ENCODE results near the gene DENND4A.
"Not testable (repeated sequence)": the region's sequence is repeated elsewhere in the genome, so short reads cannot be mapped to it uniquely, and the experiment has no call there.

The DENND4A gene

GRCh38 chr15:65757256-65757655, 34.8 kb downstream of the DENND4A start:
- no peak for DNase-seq (ENCODE audit: low spot score)

DNA sequence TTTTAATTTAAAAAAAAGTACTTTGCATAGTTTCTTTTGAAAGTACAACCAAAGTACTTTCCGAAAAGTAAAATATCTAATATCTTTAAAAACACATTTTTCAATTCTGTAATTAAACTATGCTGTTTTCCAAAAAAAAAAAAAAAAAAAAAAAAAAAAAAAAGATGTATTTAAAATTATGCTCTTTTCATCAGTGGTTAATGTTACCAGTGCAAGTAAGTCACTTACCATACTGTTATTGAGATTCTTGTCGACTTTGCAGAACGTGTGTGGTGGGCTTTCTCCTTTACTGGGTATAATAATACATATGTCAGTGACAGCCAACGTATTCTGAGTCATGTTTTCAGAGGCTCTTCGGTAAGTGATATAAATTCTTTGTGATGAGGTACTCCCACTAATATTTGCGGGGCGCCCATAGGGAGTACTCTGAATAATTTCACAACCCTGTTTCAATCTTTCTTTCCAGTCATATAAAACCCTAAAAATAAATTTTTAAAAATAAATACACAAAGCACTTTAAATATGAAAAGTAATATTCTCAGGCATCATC, 39.9 kb downstream of the DENND4A start:
- no peak for DNase-seq (ENCODE audit: low spot score)

- DNase-seq (ENCODE audit: low spot score), result no peak
Measured at GRCh38 chr15:65751431-65751830, 40.7 kb downstream of the DENND4A start.

DNA sequence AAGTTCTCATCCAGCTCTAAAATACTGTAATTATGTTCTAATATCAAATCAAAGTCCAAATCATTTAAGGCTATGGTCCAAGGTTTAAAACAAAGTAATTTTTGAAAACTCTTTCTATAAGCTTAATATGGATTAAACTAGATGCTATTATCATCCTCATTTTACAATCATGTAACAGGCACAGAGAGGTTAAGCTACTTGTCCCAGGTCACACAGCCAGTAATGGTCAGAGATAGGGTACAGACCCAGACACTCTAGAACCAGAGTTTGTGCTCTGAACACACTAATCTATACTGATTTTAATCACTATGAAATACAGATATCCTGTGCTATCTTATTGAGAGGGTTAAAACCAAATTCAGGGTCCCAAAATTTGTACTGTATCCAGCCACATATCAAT, 44.8 kb downstream of the DENND4A start:
- no peak for DNase-seq (ENCODE audit: low spot score)

DNA sequence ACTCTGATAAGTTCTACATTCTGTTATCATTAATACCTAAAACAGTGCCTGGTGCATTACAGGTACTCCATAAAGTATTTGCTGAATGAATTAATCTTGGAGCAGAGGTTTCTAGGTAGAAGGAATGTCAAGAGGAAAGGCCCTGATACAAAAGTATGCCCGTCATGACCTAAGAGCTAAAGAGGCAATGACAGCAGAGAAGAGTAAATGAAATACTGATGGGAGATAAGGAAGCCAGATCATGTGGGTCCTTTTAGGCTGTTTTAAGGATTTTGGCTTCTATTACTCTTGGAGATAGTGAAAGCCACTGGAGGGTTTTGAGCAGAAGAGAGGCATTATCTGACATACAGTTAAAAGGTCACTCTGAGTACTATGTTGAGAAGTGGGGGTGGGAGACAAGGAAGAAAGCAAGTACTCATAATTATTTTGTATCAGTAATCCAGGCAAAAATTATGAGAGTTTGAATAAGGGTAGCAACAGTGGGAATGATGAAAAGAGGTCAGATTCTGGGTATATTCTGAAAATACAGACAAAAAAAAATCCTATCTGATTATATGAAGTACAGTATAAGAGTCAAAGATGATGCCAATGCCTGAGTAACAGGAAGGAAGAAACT, 48.3 kb downstream of the DENND4A start:
- DNase-seq (ENCODE audit: low spot score), result no peak

DNA sequence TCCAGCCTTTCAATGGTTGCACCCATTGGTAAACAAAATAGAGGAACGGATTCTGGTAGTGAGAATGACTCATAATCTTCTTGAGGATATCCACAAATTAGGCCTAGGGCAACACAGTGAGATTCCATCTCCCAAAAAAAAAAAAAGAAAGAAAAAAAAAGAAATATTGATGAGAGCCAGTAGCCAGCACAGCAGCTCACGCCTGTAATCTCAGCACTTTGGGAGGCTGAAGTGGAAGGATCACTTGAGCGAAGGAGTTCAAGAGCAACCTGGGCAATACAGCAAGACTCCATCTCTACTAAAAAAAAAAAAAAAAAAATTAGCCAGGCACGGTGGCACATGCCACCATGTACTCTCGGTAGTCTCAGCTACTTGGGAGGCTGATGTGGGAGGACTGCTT, 51.9 kb downstream of the DENND4A start:
- no peak for DNase-seq (ENCODE audit: low spot score)

- no peak for DNase-seq (ENCODE audit: low spot score)
Measured at GRCh38 chr15:65738649-65739048, 53.4 kb downstream of the DENND4A start.

GRCh38 chr15:65733599-65733998, 58.5 kb downstream of the DENND4A start:
- not testable (repeated sequence) for DNase-seq (ENCODE audit: low spot score)

DNA sequence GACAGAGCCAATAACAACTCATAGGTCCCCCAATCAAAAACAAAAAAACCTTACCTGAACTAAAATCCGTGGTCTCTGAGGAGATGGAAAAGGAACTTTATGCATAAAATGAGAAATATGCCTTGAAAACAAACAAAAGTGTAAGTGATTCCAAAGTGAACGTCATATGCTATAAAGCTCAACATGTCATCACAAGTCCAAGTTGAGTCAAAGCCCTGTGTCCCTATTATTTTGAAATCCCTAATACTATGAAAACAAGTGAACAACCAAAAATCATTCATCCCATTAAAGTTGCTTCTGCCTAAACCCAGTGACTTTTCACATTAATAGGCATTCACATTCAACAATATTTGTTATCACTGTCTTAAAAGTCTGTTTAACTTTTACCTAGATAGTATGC, 59.4 kb downstream of the DENND4A start:
- DNase-seq (ENCODE audit: low spot score), result no peak

DNA sequence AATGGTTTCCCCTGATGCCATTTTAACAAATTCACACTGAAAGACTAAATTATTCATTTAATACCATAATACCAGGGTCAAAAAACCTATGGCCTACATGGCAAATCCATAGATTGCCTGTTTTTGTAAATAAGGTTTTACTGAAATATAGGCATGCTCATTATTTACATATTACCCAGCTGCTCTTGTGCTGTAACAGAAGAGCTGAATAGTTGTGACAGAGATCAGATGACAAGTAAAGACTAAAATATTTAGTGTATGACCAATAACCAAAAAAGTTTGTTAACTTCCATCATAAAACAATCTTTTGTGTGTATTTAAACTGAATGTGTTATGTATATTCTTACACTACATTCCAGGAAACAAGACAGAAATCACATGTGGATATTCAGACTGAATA, 60.2 kb downstream of the DENND4A start:
- no peak for DNase-seq (ENCODE audit: low spot score)

DNA sequence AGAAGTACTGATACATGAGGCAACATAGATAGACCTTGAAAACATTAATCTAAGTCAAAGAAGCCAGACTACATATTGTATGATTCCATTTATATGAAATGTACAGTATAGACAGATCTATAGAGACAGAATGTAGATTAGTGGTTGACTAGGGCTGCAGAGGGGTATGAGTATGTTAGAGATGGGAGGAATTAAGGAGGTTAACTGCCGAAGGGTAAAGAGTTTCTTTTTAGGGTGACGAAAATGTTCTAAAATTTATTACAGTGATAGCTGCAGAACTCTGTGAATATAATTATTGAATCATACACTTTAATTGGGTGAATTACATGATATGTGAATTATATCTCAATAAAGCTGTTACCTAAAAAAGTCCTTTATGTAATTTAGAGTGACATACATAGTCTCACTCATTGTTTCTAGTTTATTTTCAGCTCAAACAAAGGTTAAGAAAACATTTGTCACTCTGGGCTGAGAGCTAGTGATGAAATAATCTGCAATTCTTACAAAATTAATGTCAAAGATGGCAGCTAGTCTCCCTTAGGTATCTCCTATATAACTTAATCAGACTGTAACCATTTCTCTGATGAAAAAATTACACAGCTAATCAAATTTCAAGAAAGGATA, 61.4 kb downstream of the DENND4A start:
- DNase-seq (ENCODE audit: low spot score), result no peak

DNA sequence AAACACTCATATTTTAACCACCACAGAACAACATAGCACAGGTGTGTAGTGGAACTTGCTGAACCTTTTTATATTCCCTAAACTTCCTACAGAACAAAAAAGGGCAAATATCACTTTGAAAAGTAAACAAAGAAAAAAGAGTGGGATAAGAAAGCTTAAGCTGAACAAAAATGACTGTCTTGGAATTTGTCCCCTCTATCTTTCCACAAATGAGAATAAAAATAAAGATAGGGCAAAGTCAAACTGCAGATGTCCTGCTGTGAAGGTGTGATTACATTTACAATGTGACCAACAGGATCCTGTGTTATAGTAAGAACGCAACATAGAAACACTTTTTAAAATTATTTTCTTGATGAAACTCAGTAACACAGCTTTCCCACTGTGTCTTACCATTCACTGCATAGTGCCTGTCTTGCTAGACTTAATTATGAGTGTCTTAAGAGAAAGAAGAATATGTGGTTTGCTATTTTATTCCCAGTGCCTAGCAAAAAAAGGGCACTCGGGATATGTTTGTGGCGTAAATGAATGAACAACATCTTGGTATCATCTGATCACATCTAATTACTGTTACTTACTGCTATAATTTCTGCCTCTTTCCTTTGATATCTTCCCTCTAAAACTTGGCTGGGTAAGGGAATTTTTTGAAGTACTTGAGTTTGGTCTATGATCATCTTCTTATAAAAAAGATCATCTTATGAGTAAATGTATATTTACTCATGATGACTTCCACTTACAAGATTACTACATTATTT, 67.5 kb downstream of the DENND4A start:
- DNase-seq (ENCODE audit: low spot score), result no peak

DNA sequence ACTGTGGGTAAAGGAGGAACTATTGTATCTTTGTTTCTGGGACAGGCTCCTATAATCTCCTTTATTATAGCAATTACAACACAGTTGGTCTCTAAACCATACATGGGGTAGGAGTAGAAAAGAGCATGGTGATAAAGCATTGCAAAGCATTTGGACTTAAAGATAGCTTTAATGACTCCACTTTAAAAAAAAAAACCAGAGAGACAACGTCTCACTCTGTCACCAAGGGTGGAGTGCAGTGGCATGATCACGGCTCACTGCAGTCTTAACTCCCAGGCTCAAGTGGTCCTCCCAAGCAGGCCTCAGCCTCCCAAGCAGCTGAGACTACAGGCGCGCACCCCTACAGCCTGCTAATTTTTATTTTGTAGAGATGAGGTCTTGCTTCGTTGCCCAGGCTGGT, 68.2 kb downstream of the DENND4A start:
- no peak for DNase-seq (ENCODE audit: low spot score)

- no peak for DNase-seq (ENCODE audit: low spot score)
Measured at GRCh38 chr15:65722191-65722590, 69.9 kb downstream of the DENND4A start.

- DNase-seq (ENCODE audit: low spot score), result no peak
Measured at GRCh38 chr15:65712415-65712814, 79.7 kb downstream of the DENND4A start.

- no peak for DNase-seq (ENCODE audit: low spot score)
Measured at GRCh38 chr15:65695081-65695480, 97.0 kb downstream of the DENND4A start.

DNA sequence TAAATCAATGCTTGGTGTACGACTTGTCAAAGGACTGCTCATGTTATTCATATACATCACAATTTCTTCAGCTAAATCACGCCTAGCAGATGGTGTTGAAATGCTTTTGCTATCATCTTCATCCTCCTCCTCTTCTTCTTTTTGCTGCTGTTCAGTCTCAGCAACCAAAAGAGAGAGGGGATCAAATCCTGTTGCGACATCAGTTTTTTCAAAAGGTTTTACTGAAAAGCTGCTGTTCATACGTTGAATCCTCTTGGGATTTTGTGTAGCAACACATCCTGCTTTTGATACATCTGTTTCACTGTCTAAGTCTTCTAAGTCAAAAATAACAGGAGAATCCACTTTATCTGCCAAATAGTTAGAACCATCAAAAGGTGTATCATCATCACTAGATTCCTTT, 101.3 kb downstream of the DENND4A start:
- no peak for DNase-seq (ENCODE audit: low spot score)

DNA sequence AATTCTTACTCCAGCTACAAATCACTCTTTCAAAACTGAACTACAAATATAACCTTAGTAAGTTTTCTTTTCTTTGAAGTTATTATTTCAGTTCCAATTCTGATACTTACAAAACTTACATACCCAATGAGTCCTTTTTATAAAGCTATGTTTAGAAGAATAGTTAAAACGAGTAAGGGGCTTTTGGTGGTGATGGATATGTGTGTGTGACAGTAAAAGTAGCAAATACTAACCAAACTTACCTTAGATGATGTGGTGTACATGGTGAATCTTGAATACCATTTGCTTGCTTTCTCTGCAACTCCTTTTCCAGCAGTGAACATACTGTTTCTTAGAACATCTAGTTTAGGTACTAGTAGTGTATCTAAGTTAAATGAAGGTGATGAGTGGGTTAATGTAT, 101.9 kb downstream of the DENND4A start:
- no peak for DNase-seq (ENCODE audit: low spot score)

DNA sequence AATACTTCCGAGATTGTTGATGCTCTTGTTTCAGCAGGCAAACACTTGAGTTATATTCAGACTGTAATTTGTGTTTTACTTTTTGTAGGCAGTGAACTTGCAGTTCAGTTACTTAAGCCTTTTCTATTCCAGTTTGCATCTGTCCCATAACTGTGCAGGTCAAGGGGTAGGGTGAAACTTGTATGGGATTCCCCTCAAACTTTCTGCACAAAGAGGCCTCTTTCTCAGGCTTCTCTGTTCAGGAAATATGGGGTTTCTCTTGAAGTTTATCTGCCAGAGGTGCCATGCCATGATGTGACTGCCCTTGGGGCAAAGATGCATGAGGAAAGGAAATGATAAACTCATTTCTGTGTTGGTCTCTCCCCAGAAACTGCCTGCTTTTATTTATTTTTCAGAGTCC, 103.6 kb downstream of the DENND4A start:
- DNase-seq (ENCODE audit: low spot score), result no peak

GRCh38 chr15:65682404-65682911, 109.6 kb downstream of the DENND4A start:
- no peak for DNase-seq (ENCODE audit: low spot score)

GRCh38 chr15:65680544-65680943, 111.5 kb downstream of the DENND4A start:
- DNase-seq (ENCODE audit: low spot score), result no peak

GRCh38 chr15:65676123-65676522, 116.0 kb downstream of the DENND4A start:
- no peak for DNase-seq (ENCODE audit: low spot score)

DNA sequence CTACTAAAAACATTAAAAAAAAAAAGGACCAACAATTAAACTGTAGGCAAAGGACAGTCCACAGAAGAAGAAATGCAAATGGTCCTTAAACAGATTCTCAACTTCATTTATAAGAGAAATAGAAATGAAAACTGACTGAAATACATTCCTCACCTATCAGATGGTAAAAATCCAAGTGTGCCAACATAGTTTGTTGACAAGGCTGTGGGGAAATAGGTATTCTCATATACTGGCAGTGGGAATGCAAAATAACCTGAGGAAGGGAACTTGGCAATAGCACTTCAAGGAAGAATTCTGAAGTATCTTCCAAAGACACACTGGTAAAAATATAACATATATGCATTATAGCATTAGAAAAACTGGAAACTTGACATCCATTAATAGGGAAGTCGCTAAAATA, 116.5 kb downstream of the DENND4A start:
- DNase-seq (ENCODE audit: low spot score), result no peak
